Panc1 (cell line): Measurements from ENCODE around the gene FLT1. TPM values are rescaled to one million over a fixed set of nuclear protein-coding genes. Genes with fewer than 3 reads are reported as not detected.

Source experiments
- ATAC-seq: fragments of 200-7000 bp; cut with Tn5 transposase; 2 replicates; pipeline ENCODE4 v1.9.1; 2020; ENCODE audit warnings: mild to moderate bottlenecking, moderate library complexity
- BruUV-seq: library from RNA; stranded (reverse); fragments of 400-500 nt; replicated peaks from 2 replicates; lab custom pipeline; 2021; lab: Mats Ljungman, UMichigan
- CTCF ChIA-PET: fragments of 300-600 bp; sonication (Branson Sonifier 250); formaldehyde crosslinking; loops from one replicate; lab custom pipeline; 2022; ENCODE audit warnings: antibody characterized with exemption; lab: Charles Lee
- POLR2A ChIA-PET: fragments of 300-600 bp; sonication (Branson Sonifier 250); formaldehyde crosslinking; loops from one replicate; lab custom pipeline; 2022; ENCODE audit warnings: antibody characterized with exemption; lab: Charles Lee
- DNase-seq: peaks from one replicate; pipeline ENCODE4 v3.0.0-alpha.2; 2010; ENCODE audit warnings: low read depth, low spot score
- H3K27ac ChIP-seq: 2 replicates; pipeline ENCODE4 v1.5.1; 2011; ENCODE audit warnings: mild to moderate bottlenecking, low read length, inconsistent platforms
- H3K27me3 ChIP-seq: fragments of 200-500 bp; sonication (Bioruptor generic); 2 replicates; pipeline ENCODE4 v1.6.0; 2014; ENCODE audit warnings: low read length, inconsistent platforms; ENCODE audit not compliant: control insufficient read depth, insufficient read depth
- H3K36me3 ChIP-seq: fragments of 200-500 bp; sonication (Bioruptor generic); 2 replicates; pipeline ENCODE4 v1.5.1; 2014; ENCODE audit warnings: inconsistent platforms, mild to moderate bottlenecking, low read length, moderate library complexity; ENCODE audit not compliant: control insufficient read depth, insufficient read depth
- H3K4me1 ChIP-seq: 2 replicates; pipeline ENCODE4 v1.5.1; 2011; ENCODE audit warnings: inconsistent platforms, mild to moderate bottlenecking, low read length, moderate library complexity; ENCODE audit not compliant: control insufficient read depth, insufficient read depth
- H3K4me3 ChIP-seq, 2 experiments: 2 replicates each; pipeline ENCODE4 v1.5.1; 2011 to 2012; ENCODE audit warnings: low read depth in 2 of 2, low read length in 2 of 2, mild to moderate bottlenecking in 2 of 2, inconsistent platforms in 1 of 2, moderate library complexity in 1 of 2
- H3K9me3 ChIP-seq: fragments of 200-500 bp; sonication (Bioruptor generic); 2 replicates; pipeline ENCODE4 v1.5.1; 2014; ENCODE audit warnings: low read depth, mild to moderate bottlenecking, inconsistent platforms, low read length, moderate library complexity; ENCODE audit not compliant: control insufficient read depth, insufficient read depth
- POLR2AphosphoS5 ChIP-seq: IDR thresholded peaks from 2 replicates; pipeline ENCODE4 v1.6.1; 2012; ENCODE audit warnings: mild to moderate bottlenecking, low read depth, low read length, moderate library complexity
- SIN3A ChIP-seq: IDR thresholded peaks from 2 replicates; pipeline ENCODE4 v1.6.1; 2012; ENCODE audit warnings: low read depth, mild to moderate bottlenecking, low read length, moderate library complexity, borderline replicate concordance; ENCODE audit not compliant: insufficient read depth
- TCF7L2 ChIP-seq: IDR thresholded peaks from 2 replicates; pipeline ENCODE4 v1.6.1; 2011; ENCODE audit warnings: mild to moderate bottlenecking, low read depth, low read length, inconsistent platforms
- in situ Hi-C: cut with HindIII; loops from 2 replicates; pipeline ENCODE4 v1.10.0; 2016; ENCODE audit warnings: low sequenced_read_pairs, low pct_unique_long_range_greater_than_20kb
- intact Hi-C: fragments of 100-400 bp; cut with micrococcal nuclease; formaldehyde crosslinking; loops from one replicate; pipeline ENCODE4 v1.10.0; 2022; ENCODE audit not compliant: unreplicated experiment
- total RNA-seq: library from RNA; stranded (reverse); gene quantifications from one replicate; pipeline ENCODE4 v1.2.1, GENCODE V29; 2021; ENCODE audit not compliant: unreplicated experiment
- TF ChIP-seq, protein P1 (sequence below): fragments of 450-650 bp; IDR thresholded peaks from 2 replicates; pipeline ENCODE4 v1.5.1; 2017; ENCODE audit warnings: mild to moderate bottlenecking
- TF ChIP-seq, protein P2 (sequence below), 2 experiments: IDR thresholded peaks; 2 replicates each; pipeline ENCODE4 v1.6.1; 2011 to 2012; ENCODE audit warnings: low read depth in 2 of 2, control low read depth in 1 of 2, low read length in 1 of 2, mild to moderate bottlenecking in 1 of 2, moderate library complexity in 1 of 2; ENCODE audit not compliant: insufficient read depth in 1 of 2

FLT1 gene
- total RNA-seq, 1 experiment from 2014 or later: 0.15 TPM

DNA sequence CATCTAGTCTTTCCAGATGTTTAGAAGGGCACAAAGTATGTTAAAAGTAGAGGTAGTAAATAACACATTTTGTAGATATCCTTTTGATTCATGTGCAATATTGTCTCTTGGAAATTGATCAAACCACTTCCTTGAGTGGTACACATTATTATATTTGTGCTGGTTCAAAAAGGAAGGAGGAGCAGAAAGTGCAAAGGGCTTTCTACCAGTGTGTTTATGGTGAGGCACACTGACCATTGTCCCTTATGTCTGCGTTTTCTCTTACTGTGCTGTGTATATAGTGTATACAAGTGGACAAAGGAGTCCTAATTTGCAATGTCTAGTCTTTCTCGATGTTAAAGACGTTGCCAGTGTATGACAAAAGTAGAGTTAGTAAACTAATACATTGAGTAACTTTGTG is 41.4 kb upstream of the FLT1 start:
- Histone ChIP-seq H3K27me3 (peaks cover 3% of the 10 kb centered on the region; the same call in 1 of the 2 replicates), H3K27ac (no peak overlapping the region), H3K4me3 (no peak overlapping the region), H3K4me1 (peaks cover 3% of the 10 kb centered on the region; the same call in 1 of the 2 replicates), H3K9me3 (no peaks in the 10 kb centered on the region), H3K36me3 (no peaks in the 10 kb centered on the region)
- intact Hi-C loops: no loop called here
- no peak for ATAC-seq
- ChIA-PET CTCF (no interaction called here), POLR2A (no interaction called here)
- in situ Hi-C loops: no loop called here
- no peak for DNase-seq
- TF ChIP-seq SIN3A (no peak), TCF7L2 (no peak), POLR2AphosphoS5 (no peak)
- TF ChIP-seq, protein P1, sequence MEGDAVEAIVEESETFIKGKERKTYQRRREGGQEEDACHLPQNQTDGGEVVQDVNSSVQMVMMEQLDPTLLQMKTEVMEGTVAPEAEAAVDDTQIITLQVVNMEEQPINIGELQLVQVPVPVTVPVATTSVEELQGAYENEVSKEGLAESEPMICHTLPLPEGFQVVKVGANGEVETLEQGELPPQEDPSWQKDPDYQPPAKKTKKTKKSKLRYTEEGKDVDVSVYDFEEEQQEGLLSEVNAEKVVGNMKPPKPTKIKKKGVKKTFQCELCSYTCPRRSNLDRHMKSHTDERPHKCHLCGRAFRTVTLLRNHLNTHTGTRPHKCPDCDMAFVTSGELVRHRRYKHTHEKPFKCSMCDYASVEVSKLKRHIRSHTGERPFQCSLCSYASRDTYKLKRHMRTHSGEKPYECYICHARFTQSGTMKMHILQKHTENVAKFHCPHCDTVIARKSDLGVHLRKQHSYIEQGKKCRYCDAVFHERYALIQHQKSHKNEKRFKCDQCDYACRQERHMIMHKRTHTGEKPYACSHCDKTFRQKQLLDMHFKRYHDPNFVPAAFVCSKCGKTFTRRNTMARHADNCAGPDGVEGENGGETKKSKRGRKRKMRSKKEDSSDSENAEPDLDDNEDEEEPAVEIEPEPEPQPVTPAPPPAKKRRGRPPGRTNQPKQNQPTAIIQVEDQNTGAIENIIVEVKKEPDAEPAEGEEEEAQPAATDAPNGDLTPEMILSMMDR: no peak
- TF ChIP-seq, protein P2, sequence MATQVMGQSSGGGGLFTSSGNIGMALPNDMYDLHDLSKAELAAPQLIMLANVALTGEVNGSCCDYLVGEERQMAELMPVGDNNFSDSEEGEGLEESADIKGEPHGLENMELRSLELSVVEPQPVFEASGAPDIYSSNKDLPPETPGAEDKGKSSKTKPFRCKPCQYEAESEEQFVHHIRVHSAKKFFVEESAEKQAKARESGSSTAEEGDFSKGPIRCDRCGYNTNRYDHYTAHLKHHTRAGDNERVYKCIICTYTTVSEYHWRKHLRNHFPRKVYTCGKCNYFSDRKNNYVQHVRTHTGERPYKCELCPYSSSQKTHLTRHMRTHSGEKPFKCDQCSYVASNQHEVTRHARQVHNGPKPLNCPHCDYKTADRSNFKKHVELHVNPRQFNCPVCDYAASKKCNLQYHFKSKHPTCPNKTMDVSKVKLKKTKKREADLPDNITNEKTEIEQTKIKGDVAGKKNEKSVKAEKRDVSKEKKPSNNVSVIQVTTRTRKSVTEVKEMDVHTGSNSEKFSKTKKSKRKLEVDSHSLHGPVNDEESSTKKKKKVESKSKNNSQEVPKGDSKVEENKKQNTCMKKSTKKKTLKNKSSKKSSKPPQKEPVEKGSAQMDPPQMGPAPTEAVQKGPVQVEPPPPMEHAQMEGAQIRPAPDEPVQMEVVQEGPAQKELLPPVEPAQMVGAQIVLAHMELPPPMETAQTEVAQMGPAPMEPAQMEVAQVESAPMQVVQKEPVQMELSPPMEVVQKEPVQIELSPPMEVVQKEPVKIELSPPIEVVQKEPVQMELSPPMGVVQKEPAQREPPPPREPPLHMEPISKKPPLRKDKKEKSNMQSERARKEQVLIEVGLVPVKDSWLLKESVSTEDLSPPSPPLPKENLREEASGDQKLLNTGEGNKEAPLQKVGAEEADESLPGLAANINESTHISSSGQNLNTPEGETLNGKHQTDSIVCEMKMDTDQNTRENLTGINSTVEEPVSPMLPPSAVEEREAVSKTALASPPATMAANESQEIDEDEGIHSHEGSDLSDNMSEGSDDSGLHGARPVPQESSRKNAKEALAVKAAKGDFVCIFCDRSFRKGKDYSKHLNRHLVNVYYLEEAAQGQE (IDR thresholded peaks at IDR 0.05; ENCODE audit: insufficient read depth in 1 of 2, low read depth in 2 of 2, low read length in 1 of 2): no peak
- no TSS peak for BruUV-seq

DNA sequence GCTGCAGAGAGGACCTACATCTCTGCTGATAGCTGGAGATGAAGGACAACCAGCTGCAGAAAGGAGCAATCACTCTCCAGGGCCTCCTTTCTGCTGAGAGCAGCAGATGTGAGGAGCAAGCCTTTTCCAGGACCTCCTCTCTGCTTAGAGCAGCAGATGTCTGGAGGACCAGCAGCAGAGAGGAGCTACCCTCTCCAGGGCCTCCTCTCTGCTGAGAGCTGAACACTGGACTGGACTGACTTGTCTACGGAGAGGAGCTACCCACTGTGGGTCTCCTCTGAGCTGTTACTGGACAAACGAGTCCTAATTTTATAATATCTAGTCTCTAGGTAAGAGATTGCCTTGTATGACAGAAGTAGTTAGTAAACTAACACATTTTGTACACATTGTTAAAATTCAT is 40.8 kb upstream of the FLT1 start:
- H3K27me3 ChIP-seq: peaks cover 3% of the 10 kb centered on the region
- peaks cover 4% of the 10 kb centered on the region; the same call in 1 of the 2 replicates for H3K4me1 ChIP-seq
- H3K9me3 ChIP-seq: no peaks in the 10 kb centered on the region
- no peak for ATAC-seq
- CTCF ChIA-PET: no interaction called here
- POLR2A ChIA-PET: no interaction called here
- in situ Hi-C loops: no loop called here
- no peaks in the 10 kb centered on the region for H3K36me3 ChIP-seq
- intact Hi-C loops: no loop called here
- H3K27ac ChIP-seq: no peak overlapping the region
- BruUV-seq: no TSS peak
- no peak for TF ChIP-seq POLR2AphosphoS5
- TF ChIP-seq, protein P2 (IDR thresholded peaks at IDR 0.05; ENCODE audit: insufficient read depth in 1 of 2, low read depth in 2 of 2, low read length in 1 of 2): no peak
- no peak for TF ChIP-seq TCF7L2
- TF ChIP-seq SIN3A: no peak
- TF ChIP-seq, protein P1: no peak
- no peak overlapping the region for H3K4me3 ChIP-seq
- no peak for DNase-seq
